H9 (cell line): ENCODE results near the gene STT3B. TPM values are rescaled to one million over a fixed set of nuclear protein-coding genes. Genes with fewer than 3 reads are reported as not detected.

Source experiments
- DNase-seq: peaks from one replicate; pipeline ENCODE4 v3.0.0-alpha.2; 2017
- H2AFZ ChIP-seq: one replicate; pipeline ENCODE4 v1.6.1; 2013; ENCODE audit warnings: mild to moderate bottlenecking, low read length, control low read depth, moderate library complexity
- H2AK5ac ChIP-seq: 2 replicates; pipeline ENCODE4 v1.6.1; 2013; ENCODE audit warnings: low read length, control low read depth, mixed read lengths; ENCODE audit not compliant: insufficient read length
- H2BK120ac ChIP-seq: one replicate; pipeline ENCODE4 v1.6.1; 2013; ENCODE audit warnings: low read depth, mild to moderate bottlenecking, low read length, control low read depth, inconsistent platforms; ENCODE audit not compliant: poor library complexity, severe bottlenecking
- H2BK12ac ChIP-seq: 2 replicates; pipeline ENCODE4 v1.6.1; 2013; ENCODE audit warnings: low read length, control low read depth, mixed read lengths, low read depth; ENCODE audit not compliant: insufficient read length
- H2BK15ac ChIP-seq: 2 replicates; pipeline ENCODE4 v1.6.1; 2013; ENCODE audit warnings: low read depth, low read length, control low read depth
- H2BK20ac ChIP-seq: one replicate; pipeline ENCODE4 v1.6.1; 2013; ENCODE audit warnings: low read depth, mild to moderate bottlenecking, low read length, control low read depth, inconsistent platforms; ENCODE audit not compliant: poor library complexity, severe bottlenecking
- H2BK5ac ChIP-seq: 2 replicates; pipeline ENCODE4 v1.6.1; 2013; ENCODE audit warnings: low read length, control low read depth, mixed read lengths; ENCODE audit not compliant: insufficient read length
- H3K14ac ChIP-seq: 2 replicates; pipeline ENCODE4 v1.6.1; 2013; ENCODE audit warnings: low read length, control low read depth; ENCODE audit not compliant: insufficient read depth
- H3K18ac ChIP-seq: 2 replicates; pipeline ENCODE4 v1.6.1; 2013; ENCODE audit warnings: low read depth, mild to moderate bottlenecking, mixed read lengths, low read length, control low read depth; ENCODE audit not compliant: insufficient read length
- H3K23ac ChIP-seq: 2 replicates; pipeline ENCODE4 v1.6.1; 2013; ENCODE audit warnings: low read length, control low read depth, mixed read lengths, low read depth; ENCODE audit not compliant: insufficient read length
- H3K23me2 ChIP-seq: 2 replicates; pipeline ENCODE4 v1.6.1; 2013; ENCODE audit warnings: low read depth, mild to moderate bottlenecking, mixed read lengths, low read length, control low read depth; ENCODE audit not compliant: insufficient read length, poor library complexity, severe bottlenecking
- H3K27ac ChIP-seq: 2 replicates; pipeline ENCODE4 v1.5.1; 2013; ENCODE audit warnings: low read length, control low read depth, mixed read lengths, low read depth; ENCODE audit not compliant: insufficient read length
- H3K27me3 ChIP-seq: 2 replicates; pipeline ENCODE4 v1.6.1; 2013; ENCODE audit warnings: low read length, control low read depth, inconsistent platforms; ENCODE audit not compliant: insufficient read depth
- H3K4ac ChIP-seq: 2 replicates; pipeline ENCODE4 v1.6.1; 2013; ENCODE audit warnings: low read depth, mild to moderate bottlenecking, control low read depth, inconsistent platforms, low read length, moderate library complexity
- H3K4me1 ChIP-seq: 2 replicates; pipeline ENCODE4 v1.6.1; 2013; ENCODE audit warnings: low read length, control low read depth, inconsistent platforms; ENCODE audit not compliant: insufficient read depth
- H3K4me2 ChIP-seq: 2 replicates; pipeline ENCODE4 v1.6.1; 2013; ENCODE audit warnings: low read length, control low read depth, mixed read lengths; ENCODE audit not compliant: insufficient read length, insufficient read depth
- H3K56ac ChIP-seq: 2 replicates; pipeline ENCODE4 v1.6.1; 2013; ENCODE audit warnings: low read depth, mild to moderate bottlenecking, mixed read lengths, low read length, control low read depth; ENCODE audit not compliant: insufficient read length
- H3K79me1 ChIP-seq: 2 replicates; pipeline ENCODE4 v1.6.1; 2013; ENCODE audit warnings: low read depth, mild to moderate bottlenecking, moderate library complexity, low read length, control low read depth, inconsistent platforms; ENCODE audit not compliant: insufficient read depth, poor library complexity, severe bottlenecking
- H3K79me2 ChIP-seq: 2 replicates; pipeline ENCODE4 v1.6.1; 2013; ENCODE audit warnings: low read length, control low read depth, inconsistent platforms; ENCODE audit not compliant: insufficient read depth
- H3K9ac ChIP-seq: 2 replicates; pipeline ENCODE4 v1.6.1; 2013; ENCODE audit warnings: low read length, control low read depth, mixed read lengths; ENCODE audit not compliant: insufficient read length; ENCODE audit errors: extremely low read depth
- H3K9me3 ChIP-seq: one replicate; pipeline ENCODE4 v1.6.1; 2013; ENCODE audit warnings: low read depth, low read length, inconsistent platforms; ENCODE audit not compliant: control insufficient read depth
- H3T11ph ChIP-seq: one replicate; pipeline ENCODE4 v1.6.1; 2013; ENCODE audit warnings: mild to moderate bottlenecking, low read length, control low read depth, inconsistent platforms
- H4K20me1 ChIP-seq: one replicate; pipeline ENCODE4 v1.6.1; 2013; ENCODE audit not compliant: control insufficient read depth, insufficient read length, insufficient read depth
- H4K5ac ChIP-seq: 2 replicates; pipeline ENCODE4 v1.6.1; 2013; ENCODE audit warnings: low read depth, mild to moderate bottlenecking, mixed read lengths, low read length, control low read depth; ENCODE audit not compliant: insufficient read length
- H4K8ac ChIP-seq: replicated peaks from 2 replicates; pipeline ENCODE4 v1.6.1; 2013; ENCODE audit warnings: low read length, control low read depth, mixed read lengths, low read depth; ENCODE audit not compliant: insufficient read length
- H4K91ac ChIP-seq: 2 replicates; pipeline ENCODE4 v1.6.1; 2013; ENCODE audit warnings: low read depth, mild to moderate bottlenecking, moderate library complexity, mixed read lengths, low read length, control low read depth; ENCODE audit not compliant: insufficient read length
- H3K27ac Mint-ChIP-seq, 3 experiments: 2 replicates in 2 of 3; 3 replicates in 1 of 3; pipeline ENCODE4 v1.8.0; 2020 to 2021; ENCODE audit warnings: mixed read lengths in 3 of 3, mild to moderate bottlenecking in 1 of 3, moderate library complexity in 1 of 3
- H3K27me3 Mint-ChIP-seq: 2 replicates; pipeline ENCODE4 v1.8.0; 2021; ENCODE audit warnings: low read depth, mild to moderate bottlenecking, moderate library complexity, mixed read lengths
- H3K36me3 Mint-ChIP-seq, 3 experiments: 2 replicates in 2 of 3; 3 replicates in 1 of 3; pipeline ENCODE4 v1.8.0; 2020 to 2021; ENCODE audit warnings: low read depth in 3 of 3, mixed read lengths in 3 of 3; ENCODE audit not compliant: insufficient read depth in 1 of 3
- H3K4me1 Mint-ChIP-seq, 2 experiments: 2 replicates each; pipeline ENCODE4 v1.8.0; 2020; ENCODE audit warnings: mixed read lengths in 2 of 2
- H3K4me3 Mint-ChIP-seq, 2 experiments: 2 replicates in 1 of 2; 3 replicates in 1 of 2; pipeline ENCODE4 v1.8.0; 2020 to 2021; ENCODE audit warnings: mild to moderate bottlenecking in 2 of 2, mixed read lengths in 2 of 2, moderate library complexity in 1 of 2
- H3K9me3 Mint-ChIP-seq, 2 experiments: 2 replicates in 1 of 2; 3 replicates in 1 of 2; pipeline ENCODE4 v1.8.0; 2020; ENCODE audit warnings: mild to moderate bottlenecking in 2 of 2, mixed read lengths in 2 of 2, moderate library complexity in 1 of 2
- CTCF ChIP-seq: fragments of 200-600 bp; sonication (generic); conservative IDR thresholded peaks from 3 replicates; pipeline ENCODE4 v1.8.0; 2021; ENCODE audit warnings: antibody characterized with exemption, mild to moderate bottlenecking
- WGBS: extraction: QIAGEN DNeasy Blood & Tissue Kit; methylation state at CpG from one replicate; pipeline ENCODE4 v1.1.7; 2013; ENCODE audit warnings: missing lambda C conversion rate, low lambda C conversion rate, mixed read lengths; ENCODE audit not compliant: insufficient read length; ENCODE audit errors: extremely low coverage; 5-methylcytosine and 5-hydroxymethylcytosine counted together
- total RNA-seq: library from RNA; stranded (reverse); gene quantifications from 2 replicates; pipeline ENCODE4 v1.2.1, GENCODE V29; 2021

STT3B gene
- total RNA-seq, 1 experiment from 2014 or later = 79.9 TPM

GRCh38 chr3:31634476-31634875, 101.8 kb downstream of the STT3B start:
- Histone ChIP-seq H4K20me1 (no peaks in the 10 kb centered on the region), H2BK5ac (no peak overlapping the region), H3K56ac (no peak overlapping the region), H3K9me3 (no peaks in the 10 kb centered on the region), H4K91ac (no peak overlapping the region), H3K14ac (no peak overlapping the region), H3K4me2 (no peak overlapping the region), H3K27me3 (no peaks in the 10 kb centered on the region), H2BK20ac (no peak overlapping the region), H2AFZ (no peak overlapping the region), H3K27ac (no peak overlapping the region), H3K79me1 (no peaks in the 10 kb centered on the region), H2AK5ac (no peak overlapping the region), H3K9ac (no peak overlapping the region), H3T11ph (no peak overlapping the region), H4K8ac (no peak overlapping the region), H3K4ac (no peak overlapping the region), H3K18ac (no peak overlapping the region), H3K79me2 (no peaks in the 10 kb centered on the region), H3K23me2 (no peaks in the 10 kb centered on the region), H3K4me1 (no peaks in the 10 kb centered on the region), H3K23ac (no peak overlapping the region), H2BK12ac (no peak overlapping the region), H4K5ac (no peak overlapping the region), H2BK120ac (no peak overlapping the region), H2BK15ac (no peak overlapping the region)
- no CpG with 5 or more reads among the region's 2 CpGs for WGBS
- Mint-ChIP-seq H3K27me3 (no peaks in the 10 kb centered on the region), H3K27ac (no peak overlapping the region), H3K36me3 (peaks cover 11 to 37% (median 36%) of the 10 kb centered on the region in 3 experiments; a peak in 6 of 7 replicates), H3K9me3 (no peaks in the 10 kb centered on the region), H3K4me1 (no peaks in the 10 kb centered on the region), H3K4me3 (no peak overlapping the region)
- no peak for TF ChIP-seq CTCF
- DNase-seq = no peak
